ENCODE measurements around the gene FAM78B.

FAM78B gene

GRCh38 chr1:166159656-166160055 lies 7.1 kb downstream of the FAM78B start:
- DNase-seq, result no peak

GRCh38 chr1:166156674-166157073 lies 10.1 kb downstream of the FAM78B start:
- DNase-seq, result no peak

GRCh38 chr1:166155108-166155507 lies 11.7 kb downstream of the FAM78B start:
- no peak for DNase-seq

GRCh38 chr1:166153525-166154314 lies 13.1 kb downstream of the FAM78B start:
- no peak for DNase-seq

- no peak for DNase-seq
These were observed 13.8 kb downstream of the FAM78B start for GRCh38 chr1:166152978-166153377.

GRCh38 chr1:166151804-166152203 lies 15.0 kb downstream of the FAM78B start:
- no peak for DNase-seq

GRCh38 chr1:166145499-166145898 lies 21.3 kb downstream of the FAM78B start:
- DNase-seq, result no peak

GRCh38 chr1:166141969-166142368 lies 24.8 kb downstream of the FAM78B start:
- no peak for DNase-seq

- no peak for DNase-seq
These were observed 26.6 kb downstream of the FAM78B start for GRCh38 chr1:166140251-166140650.

- DNase-seq, result no peak
These were observed 27.1 kb downstream of the FAM78B start for GRCh38 chr1:166139735-166140134.

- DNase-seq, result no peak
These were observed 30.0 kb downstream of the FAM78B start for GRCh38 chr1:166136699-166137401.

GRCh38 chr1:166136222-166136621 lies 30.6 kb downstream of the FAM78B start:
- no peak for DNase-seq

- no peak for DNase-seq
These were observed 32.9 kb downstream of the FAM78B start for GRCh38 chr1:166133857-166134256.

GRCh38 chr1:166133276-166133841 lies 33.4 kb downstream of the FAM78B start:
- no peak for DNase-seq

- DNase-seq, result no peak
These were observed 34.3 kb downstream of the FAM78B start for GRCh38 chr1:166132496-166132895.

- no peak for DNase-seq
These were observed 37.8 kb downstream of the FAM78B start for GRCh38 chr1:166129006-166129405.

GRCh38 chr1:166128195-166128594 lies 38.6 kb downstream of the FAM78B start:
- DNase-seq, result no peak

- no peak for DNase-seq
These were observed 39.8 kb downstream of the FAM78B start for GRCh38 chr1:166127003-166127402.

GRCh38 chr1:166122873-166123466 lies 43.8 kb downstream of the FAM78B start:
- DNase-seq, result no peak

GRCh38 chr1:166121010-166121409 lies 45.8 kb downstream of the FAM78B start:
- DNase-seq, result no peak

- no peak for DNase-seq
These were observed 46.5 kb downstream of the FAM78B start for GRCh38 chr1:166120281-166120680.

- no peak for DNase-seq
These were observed 47.3 kb downstream of the FAM78B start for GRCh38 chr1:166119471-166119965.

GRCh38 chr1:166117776-166118175 lies 49.0 kb downstream of the FAM78B start:
- DNase-seq, result no peak

GRCh38 chr1:166116026-166116425 lies 50.8 kb downstream of the FAM78B start:
- no peak for DNase-seq

All from NK-92 treated with Interleukin-12 subunit alpha and Interleukin-12 subunit beta, amount 100 ng/mL, for 24 hours (cell line).